Karpas-422 (cell line): ENCODE results near the gene GPC6. TPM values are rescaled to one million over a fixed set of nuclear protein-coding genes. Genes with fewer than 3 reads are reported as not detected.

ENCODE experiments used
- DNase-seq: peaks from one replicate; pipeline ENCODE4 v3.0.0-alpha.2; 2015
- H2AFZ ChIP-seq: fragments of 200-600 bp; sonication (generic); 2 replicates; pipeline ENCODE4 v1.6.1; 2014; ENCODE audit warnings: antibody characterized with exemption, low read length, mixed read lengths
- H3K27ac ChIP-seq: fragments of 200-600 bp; sonication (generic); 2 replicates; pipeline ENCODE4 v1.5.1; 2014; ENCODE audit warnings: mild to moderate bottlenecking, low read length, moderate library complexity
- H3K27me3 ChIP-seq: fragments of 200-600 bp; sonication (generic); 2 replicates; pipeline ENCODE4 v1.6.1; 2014; ENCODE audit warnings: low read length, mixed read lengths
- H3K36me3 ChIP-seq: fragments of 200-600 bp; sonication (generic); 2 replicates; pipeline ENCODE4 v1.6.1; 2014; ENCODE audit warnings: low read length, mixed read lengths; ENCODE audit not compliant: insufficient read depth
- H3K4me1 ChIP-seq: fragments of 200-600 bp; sonication (generic); 2 replicates; pipeline ENCODE4 v1.6.1; 2014; ENCODE audit warnings: mild to moderate bottlenecking, low read length, mixed read lengths
- H3K4me2 ChIP-seq: fragments of 200-600 bp; sonication (generic); 2 replicates; pipeline ENCODE4 v1.6.1; 2014; ENCODE audit warnings: low read length, low read depth, mild to moderate bottlenecking; ENCODE audit not compliant: poor library complexity, severe bottlenecking
- H3K4me3 ChIP-seq: fragments of 200-600 bp; sonication (generic); 2 replicates; pipeline ENCODE4 v1.5.1; 2014; ENCODE audit warnings: mild to moderate bottlenecking, antibody characterized with exemption, low read length, mixed read lengths
- H3K79me2 ChIP-seq: fragments of 200-600 bp; sonication (generic); 2 replicates; pipeline ENCODE4 v1.6.1; 2014; ENCODE audit warnings: mild to moderate bottlenecking, low read length, mixed read lengths
- H3K9ac ChIP-seq: fragments of 200-600 bp; sonication (generic); 2 replicates; pipeline ENCODE4 v1.6.0; 2014; ENCODE audit warnings: low read length
- H3K9me2 ChIP-seq: fragments of 200-600 bp; sonication (generic), shearing (Covaris generic); replicated peaks from 2 replicates; pipeline ENCODE4 v1.6.0; 2014; ENCODE audit warnings: mild to moderate bottlenecking, low read length, moderate library complexity; ENCODE audit not compliant: insufficient read depth
- H3K9me3 ChIP-seq: fragments of 300-700, 200-600 bp; sonication (generic); 2 replicates; pipeline ENCODE4 v1.6.1; 2014; ENCODE audit warnings: low read length, mixed read lengths
- H4K20me1 ChIP-seq: fragments of 200-600 bp; sonication (generic); 2 replicates; pipeline ENCODE4 v1.6.1; 2014; ENCODE audit warnings: mild to moderate bottlenecking, antibody characterized with exemption, low read length, low read depth; ENCODE audit not compliant: insufficient read depth
- total RNA-seq: library from RNA; depleted of rRNA; stranded (reverse); fragments of >200 nt; shearing (Covaris generic); gene quantifications from 2 replicates; pipeline ENCODE4 v1.2.3, GENCODE V29; 2014; ENCODE audit warnings: low replicate concordance

The GPC6 gene
- total RNA-seq, 1 experiment from 2014 or later, result not detected

- H3K4me1 ChIP-seq, result no peaks in the 10 kb centered on the region
- no peak overlapping the region for H3K27ac ChIP-seq
- no peak overlapping the region for H3K9ac ChIP-seq
- no peaks in the 10 kb centered on the region for H3K27me3 ChIP-seq
- no peaks in the 10 kb centered on the region for H4K20me1 ChIP-seq
- H3K79me2 ChIP-seq, result no peaks in the 10 kb centered on the region
- no peaks in the 10 kb centered on the region for H3K9me3 ChIP-seq
- no peak overlapping the region for H3K4me3 ChIP-seq
- H3K4me2 ChIP-seq, result no peak overlapping the region
- H3K9me2 ChIP-seq, result no peaks in the 10 kb centered on the region
- no peaks in the 10 kb centered on the region for H3K36me3 ChIP-seq
- no peak for DNase-seq
- H2AFZ ChIP-seq, result no peak overlapping the region
These were observed 1098.3 kb downstream of the GPC6 start for GRCh38 chr13:94324767-94325540.

DNA sequence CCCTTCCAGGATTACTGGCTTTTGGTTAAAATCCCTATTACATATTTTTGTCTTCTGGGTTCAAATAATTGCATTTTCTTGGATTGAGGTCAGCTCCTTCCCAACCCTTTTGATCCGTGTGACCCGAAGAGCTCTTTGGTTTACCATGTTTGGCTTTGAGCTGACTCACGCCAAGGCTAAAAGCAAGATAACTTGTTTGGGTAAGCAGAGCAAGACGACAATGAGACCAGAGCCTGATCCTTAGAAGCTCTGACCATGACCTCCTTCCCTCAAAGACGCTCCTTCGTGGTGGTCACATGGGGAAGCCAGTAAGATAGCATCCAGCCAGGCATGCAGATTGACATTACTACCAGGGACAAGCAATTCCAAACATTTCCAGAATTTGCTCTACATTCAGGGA is 1099.0 kb downstream of the GPC6 start:
- H3K4me3 ChIP-seq, result no peak overlapping the region
- H4K20me1 ChIP-seq, result no peaks in the 10 kb centered on the region
- H3K4me2 ChIP-seq, result no peak overlapping the region
- no peaks in the 10 kb centered on the region for H3K36me3 ChIP-seq
- H3K4me1 ChIP-seq, result no peaks in the 10 kb centered on the region
- no peak for DNase-seq
- H3K27me3 ChIP-seq, result no peaks in the 10 kb centered on the region
- no peak overlapping the region for H3K27ac ChIP-seq
- no peak overlapping the region for H2AFZ ChIP-seq
- no peaks in the 10 kb centered on the region for H3K9me3 ChIP-seq
- H3K79me2 ChIP-seq, result no peaks in the 10 kb centered on the region
- H3K9me2 ChIP-seq, result no peaks in the 10 kb centered on the region
- no peak overlapping the region for H3K9ac ChIP-seq

DNA sequence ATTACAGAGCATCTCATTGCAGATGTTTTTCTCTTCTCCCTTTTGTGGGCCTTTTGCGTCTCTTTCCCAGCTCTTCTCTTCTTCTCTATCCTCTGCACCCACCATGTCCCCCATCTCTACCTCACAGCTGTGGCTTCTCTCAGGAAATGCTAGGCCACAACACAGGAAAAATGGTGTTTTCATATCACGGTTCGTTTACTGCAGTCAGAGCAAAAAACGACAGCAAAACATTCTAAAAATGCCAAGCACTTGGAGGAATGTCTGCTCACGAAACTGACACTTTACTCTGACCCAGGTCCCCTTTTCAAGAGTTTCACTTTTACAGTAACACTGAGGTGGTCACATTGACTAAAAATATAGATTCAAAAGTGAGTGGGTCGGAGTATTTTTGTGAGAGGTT is 1100.7 kb downstream of the GPC6 start:
- Histone ChIP-seq H3K4me1 (no peaks in the 10 kb centered on the region), H3K27me3 (no peaks in the 10 kb centered on the region), H3K27ac (no peak overlapping the region), H2AFZ (no peak overlapping the region), H3K9me3 (no peaks in the 10 kb centered on the region), H3K79me2 (no peaks in the 10 kb centered on the region), H3K4me3 (no peak overlapping the region), H3K36me3 (no peaks in the 10 kb centered on the region), H3K4me2 (no peak overlapping the region), H3K9me2 (no peaks in the 10 kb centered on the region), H3K9ac (no peak overlapping the region), H4K20me1 (no peaks in the 10 kb centered on the region)
- no peak for DNase-seq

DNA sequence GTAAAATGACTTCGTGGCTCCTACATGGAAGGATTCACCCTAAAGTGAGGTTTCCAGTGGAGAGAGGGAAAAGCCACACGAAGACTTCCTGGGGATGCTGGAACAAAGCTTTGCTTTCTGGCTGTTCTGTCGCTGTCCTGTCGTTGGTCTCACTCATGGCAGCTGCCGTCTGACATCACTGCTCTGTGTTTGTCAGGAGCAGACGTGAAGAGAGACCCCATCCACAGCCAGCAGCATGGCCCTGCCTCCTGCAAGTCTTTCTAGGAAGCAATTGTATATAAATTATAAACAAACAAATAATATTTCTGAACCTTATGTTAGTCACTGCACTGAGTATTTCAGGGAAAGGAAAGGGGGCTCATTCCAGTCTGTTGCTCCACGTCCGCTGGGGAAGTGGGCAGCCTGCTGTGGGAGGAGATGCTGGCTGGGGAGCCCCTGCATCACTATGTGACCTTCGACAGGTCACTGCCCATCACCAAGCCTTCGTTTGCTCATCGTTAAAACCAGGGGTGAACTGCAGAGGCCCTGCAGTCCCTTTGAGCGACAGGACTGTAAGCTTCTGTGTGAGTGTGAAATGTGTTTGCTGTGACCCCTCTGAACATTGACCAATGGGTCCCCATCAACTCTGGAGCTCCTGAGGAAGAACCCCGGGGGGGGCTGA is 1101.9 kb downstream of the GPC6 start:
- no peak overlapping the region for H2AFZ ChIP-seq
- no peak overlapping the region for H3K9ac ChIP-seq
- H3K27me3 ChIP-seq, result no peaks in the 10 kb centered on the region
- H3K9me2 ChIP-seq, result no peaks in the 10 kb centered on the region
- H3K27ac ChIP-seq, result no peak overlapping the region
- H4K20me1 ChIP-seq, result no peaks in the 10 kb centered on the region
- no peak for DNase-seq
- no peaks in the 10 kb centered on the region for H3K79me2 ChIP-seq
- no peaks in the 10 kb centered on the region for H3K36me3 ChIP-seq
- no peaks in the 10 kb centered on the region for H3K4me1 ChIP-seq
- no peaks in the 10 kb centered on the region for H3K9me3 ChIP-seq
- no peak overlapping the region for H3K4me2 ChIP-seq
- no peak overlapping the region for H3K4me3 ChIP-seq

GRCh38 chr13:94329277-94329676 is 1102.7 kb downstream of the GPC6 start:
- Histone ChIP-seq H2AFZ (no peak overlapping the region), H3K4me2 (no peak overlapping the region), H3K4me1 (no peaks in the 10 kb centered on the region), H3K9ac (no peak overlapping the region), H3K9me3 (no peaks in the 10 kb centered on the region), H3K79me2 (no peaks in the 10 kb centered on the region), H3K27me3 (no peaks in the 10 kb centered on the region), H3K27ac (no peak overlapping the region), H3K4me3 (no peak overlapping the region), H4K20me1 (no peaks in the 10 kb centered on the region), H3K9me2 (no peaks in the 10 kb centered on the region), H3K36me3 (no peaks in the 10 kb centered on the region)
- no peak for DNase-seq

DNA sequence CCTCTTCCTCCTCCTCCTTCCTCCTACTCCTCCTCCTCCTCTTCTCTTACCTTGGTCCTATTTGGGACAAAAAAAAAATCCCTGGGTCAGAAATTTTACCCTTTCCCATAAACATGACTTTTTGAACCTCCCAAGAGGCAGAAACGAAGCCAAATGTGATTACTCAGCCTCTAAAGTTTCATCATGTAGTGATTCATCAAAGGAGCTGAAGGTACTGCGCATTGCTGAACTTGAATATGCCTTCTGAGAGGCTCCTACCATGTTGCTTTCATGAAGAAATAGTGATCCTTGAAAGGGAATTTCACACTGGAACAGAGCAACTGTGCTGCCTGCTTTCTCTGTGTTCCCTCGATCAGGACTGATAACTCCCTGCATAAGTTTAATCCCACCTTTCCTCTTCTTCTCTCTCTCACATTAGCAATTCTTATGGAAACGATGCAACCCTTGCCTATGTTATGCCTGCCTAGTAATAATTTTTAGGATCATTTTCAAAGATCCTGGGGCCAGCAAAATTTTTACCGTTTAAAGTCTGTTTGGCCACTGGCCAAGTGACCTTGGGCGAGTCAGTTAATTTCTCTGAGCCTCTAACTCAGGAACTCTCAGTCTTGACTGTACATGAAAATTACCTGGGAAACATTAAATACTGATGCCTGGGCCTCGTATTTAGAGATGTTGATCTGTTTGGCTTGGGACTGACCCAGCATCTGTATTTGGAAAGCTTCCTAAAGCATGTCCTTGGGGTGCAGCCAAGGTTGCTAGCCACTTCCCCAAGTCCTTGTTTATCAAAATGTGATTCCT is 1103.3 kb downstream of the GPC6 start:
- Histone ChIP-seq H3K79me2 (no peaks in the 10 kb centered on the region), H2AFZ (no peak overlapping the region), H3K36me3 (no peaks in the 10 kb centered on the region), H3K4me1 (no peaks in the 10 kb centered on the region), H4K20me1 (no peaks in the 10 kb centered on the region), H3K9ac (no peak overlapping the region), H3K4me2 (no peak overlapping the region), H3K27ac (no peak overlapping the region), H3K27me3 (no peaks in the 10 kb centered on the region), H3K9me3 (no peaks in the 10 kb centered on the region), H3K9me2 (no peaks in the 10 kb centered on the region), H3K4me3 (no peak overlapping the region)
- no peak for DNase-seq

- Histone ChIP-seq H3K27ac (no peak overlapping the region), H3K36me3 (no peaks in the 10 kb centered on the region), H3K9ac (no peak overlapping the region), H3K4me1 (no peaks in the 10 kb centered on the region), H3K4me2 (no peak overlapping the region), H3K4me3 (no peak overlapping the region), H2AFZ (no peak overlapping the region), H3K9me2 (no peaks in the 10 kb centered on the region), H3K79me2 (no peaks in the 10 kb centered on the region), H3K27me3 (no peaks in the 10 kb centered on the region), H4K20me1 (no peaks in the 10 kb centered on the region), H3K9me3 (no peaks in the 10 kb centered on the region)
- no peak for DNase-seq
These were observed 1104.0 kb downstream of the GPC6 start for GRCh38 chr13:94330552-94331071.

DNA sequence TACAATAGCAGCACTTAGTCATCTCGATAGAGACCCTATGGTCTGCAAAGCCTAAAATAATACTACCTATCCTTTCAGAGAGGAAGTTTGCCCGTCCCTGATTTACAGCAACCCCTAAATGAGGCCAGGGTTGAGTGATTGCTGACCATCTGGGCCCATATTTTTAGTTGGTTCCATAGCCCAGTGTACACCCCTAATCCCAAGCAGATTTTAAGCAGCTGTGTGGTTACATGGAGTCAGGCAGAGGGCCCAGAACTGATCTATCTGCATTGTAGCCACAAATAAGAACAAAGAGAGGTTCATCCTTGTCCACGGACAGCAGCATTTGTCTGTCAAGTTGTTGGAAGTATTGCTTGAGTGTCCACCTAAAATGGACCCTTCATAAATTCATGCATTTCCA is 1104.7 kb downstream of the GPC6 start:
- Histone ChIP-seq H3K27me3 (no peaks in the 10 kb centered on the region), H3K4me2 (no peak overlapping the region), H3K4me3 (no peak overlapping the region), H2AFZ (no peak overlapping the region), H3K4me1 (no peaks in the 10 kb centered on the region), H3K9me2 (no peaks in the 10 kb centered on the region), H4K20me1 (no peaks in the 10 kb centered on the region), H3K79me2 (no peaks in the 10 kb centered on the region), H3K27ac (no peak overlapping the region), H3K36me3 (no peaks in the 10 kb centered on the region), H3K9ac (no peak overlapping the region), H3K9me3 (no peaks in the 10 kb centered on the region)
- DNase-seq, result no peak
